ENCODE results near the gene TRIM33. TPM values are rescaled to one million over a fixed set of nuclear protein-coding genes. Genes with fewer than 3 reads are reported as not detected.

TRIM33 gene
- total RNA-seq, 2 donors from 2014 or later, result 36.7 to 45.5 TPM

- ATAC-seq, result no peak
- Mint-ChIP-seq H3K9me3 (peaks cover 6 to 16% of the 10 kb centered on the region in 2 donors), H3K27ac (no peak overlapping the region), H3K36me3 (peaks cover 0 to 11% of the 10 kb centered on the region in 2 donors)
- no peak for DNase-seq (ENCODE audit: low spot score in 2 of 2)
These were observed 151.2 kb downstream of the TRIM33 start for GRCh38 chr1:114359791-114360190.

GRCh38 chr1:114355240-114355639 is 155.8 kb downstream of the TRIM33 start:
- no peak for ATAC-seq
- no peak for DNase-seq (ENCODE audit: low spot score in 2 of 2)
- H3K36me3 Mint-ChIP-seq, result no peaks in the 10 kb centered on the region
- no peaks in the 10 kb centered on the region for H3K9me3 Mint-ChIP-seq
- H3K27ac Mint-ChIP-seq, result no peak overlapping the region

GRCh38 chr1:114353262-114353661 is 157.7 kb downstream of the TRIM33 start:
- Mint-ChIP-seq H3K36me3 (no peaks in the 10 kb centered on the region), H3K27ac (peak overlapping the region in 1 of 2 donors; percentile 25), H3K9me3 (no peaks in the 10 kb centered on the region)
- DNase-seq (ENCODE audit: low spot score in 2 of 2), result no peak
- ATAC-seq, result peak in 1 of 2 donors; percentile 46

- DNase-seq (ENCODE audit: low spot score in 2 of 2) (no peak), ATAC-seq (no peak)
- peak overlapping the region in 1 of 2 donors; percentile 25 for H3K27ac Mint-ChIP-seq
- H3K36me3 Mint-ChIP-seq, result no peaks in the 10 kb centered on the region
- H3K9me3 Mint-ChIP-seq, result no peaks in the 10 kb centered on the region
These were observed 158.2 kb downstream of the TRIM33 start for GRCh38 chr1:114352797-114353196.

- Mint-ChIP-seq H3K27ac (no peak overlapping the region), H3K9me3 (no peaks in the 10 kb centered on the region), H3K36me3 (no peaks in the 10 kb centered on the region)
- DNase-seq (ENCODE audit: low spot score in 2 of 2), result no peak
- no peak for ATAC-seq
These were observed 160.1 kb downstream of the TRIM33 start for GRCh38 chr1:114350731-114351445.

- Mint-ChIP-seq H3K36me3 (no peaks in the 10 kb centered on the region), H3K27ac (no peak overlapping the region), H3K9me3 (no peaks in the 10 kb centered on the region)
- ATAC-seq (no peak), DNase-seq (ENCODE audit: low spot score in 2 of 2) (no peak)
These were observed 161.0 kb downstream of the TRIM33 start for GRCh38 chr1:114349891-114350605.

- H3K9me3 Mint-ChIP-seq, result no peaks in the 10 kb centered on the region
- no peak for ATAC-seq
- H3K36me3 Mint-ChIP-seq, result no peaks in the 10 kb centered on the region
- no peak overlapping the region for H3K27ac Mint-ChIP-seq
- no peak for DNase-seq (ENCODE audit: low spot score in 2 of 2)
These were observed 163.4 kb downstream of the TRIM33 start for GRCh38 chr1:114347431-114348209.

GRCh38 chr1:114346480-114347029 is 164.4 kb downstream of the TRIM33 start:
- H3K27ac Mint-ChIP-seq, result peak overlapping the region; percentile 68 to 95
- no peaks in the 10 kb centered on the region for H3K9me3 Mint-ChIP-seq
- DNase-seq (ENCODE audit: low spot score in 2 of 2), result peak; percentile 97 to 100
- H3K36me3 Mint-ChIP-seq, result peaks cover 0 to under 1% of the 10 kb centered on the region in 2 donors
- peak; percentile 97 to 99 for ATAC-seq

- DNase-seq (ENCODE audit: low spot score in 2 of 2) (no peak), ATAC-seq (peak; percentile 40 to 53)
- H3K36me3 Mint-ChIP-seq, result peaks cover 0 to 6% of the 10 kb centered on the region in 2 donors
- H3K27ac Mint-ChIP-seq, result peak overlapping the region; percentile 68 to 95
- H3K9me3 Mint-ChIP-seq, result peaks cover 4 to 5% of the 10 kb centered on the region in 2 donors
These were observed 165.0 kb downstream of the TRIM33 start for GRCh38 chr1:114345930-114346479.

GRCh38 chr1:114344656-114345055 is 166.3 kb downstream of the TRIM33 start:
- Mint-ChIP-seq H3K27ac (no peak overlapping the region), H3K9me3 (peaks cover 4 to 11% of the 10 kb centered on the region in 2 donors), H3K36me3 (peaks cover 0 to 7% of the 10 kb centered on the region in 2 donors)
- ATAC-seq (no peak), DNase-seq (ENCODE audit: low spot score in 2 of 2) (no peak)

Other genes starting within 250 kb of the TRIM33 start
- gene BCAS2, start 70.4 kb upstream of the TRIM33 start, total RNA-seq, result 10 to 100 TPM; 37.8 to 44.1 TPM
- 1 to 10 TPM in 1 of 2 donors, under 1 TPM in 1; 0.35 to 2.3 TPM for gene DENND2C, start 158.8 kb upstream of the TRIM33 start, total RNA-seq
- not detected for gene AMPD1, start 184.3 kb upstream of the TRIM33 start, total RNA-seq
- gene NRAS, start 205.6 kb upstream of the TRIM33 start, total RNA-seq, result 10 to 100 TPM; 43.9 to 52.3 TPM
- gene CSDE1, start 246.8 kb upstream of the TRIM33 start, total RNA-seq, result 100 to 1,000 TPM; 433 to 486 TPM